ENCODE data around the gene SAP25. TPM values are rescaled to one million over a fixed set of nuclear protein-coding genes. Genes with fewer than 3 reads are reported as not detected.

The SAP25 gene
- total and polyA plus RNA-seq, 10 donors: 11.0 to 75.6 (median 25.1) TPM

DNA sequence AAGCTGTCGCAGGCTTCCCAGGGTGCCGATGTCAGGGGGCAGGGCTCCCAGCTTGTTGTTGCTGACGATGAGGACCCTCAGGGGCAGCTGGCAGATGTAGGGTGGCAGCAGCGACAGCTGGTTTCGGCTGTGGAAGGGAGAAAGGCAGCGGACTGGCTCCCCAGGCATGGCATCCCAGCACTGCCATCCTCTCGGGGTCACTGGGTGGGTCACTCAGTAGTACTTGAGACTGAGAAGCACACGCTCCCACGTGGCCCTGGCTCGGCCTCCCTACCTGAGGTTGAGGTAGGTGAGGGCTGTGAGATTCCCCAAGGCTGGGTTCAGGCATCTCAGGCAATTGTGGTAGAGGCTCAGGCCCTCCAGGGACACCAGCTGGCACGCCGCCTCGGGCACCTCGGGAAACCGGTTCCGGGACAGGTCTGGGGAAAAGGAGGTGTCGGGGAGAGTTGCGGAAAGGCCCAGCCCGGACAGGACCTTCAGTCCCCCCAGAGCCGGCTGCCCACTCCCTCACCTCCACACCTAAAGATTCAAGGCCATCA, 8.4 kb upstream of the SAP25 start:
- Histone ChIP-seq H3K36me3 (peaks cover 20 to 61% (median 49%) of the 10 kb centered on the region in 6 donors), H3K27ac (peak overlapping the region; percentile 91 to 100 (median 98)), H3K9me3 (no peaks in the 10 kb centered on the region), H3K4me1 (peaks cover 16 to 59% (median 47%) of the 10 kb centered on the region in 6 donors), H3K4me3 (peak overlapping the region in 2 of 8 donors; percentile 74 to 88), H3K27me3 (replicated peaks in 1 of 7) (no peaks in the 10 kb centered on the region)
- TF ChIP-seq POLR2AphosphoS5 (IDR thresholded peaks at IDR 0.05) (peak in 1 of 3 donors; percentile 32), POLR2A (IDR thresholded peaks at IDR 0.05) (no peak)
- TF ChIP-seq, protein P1, sequence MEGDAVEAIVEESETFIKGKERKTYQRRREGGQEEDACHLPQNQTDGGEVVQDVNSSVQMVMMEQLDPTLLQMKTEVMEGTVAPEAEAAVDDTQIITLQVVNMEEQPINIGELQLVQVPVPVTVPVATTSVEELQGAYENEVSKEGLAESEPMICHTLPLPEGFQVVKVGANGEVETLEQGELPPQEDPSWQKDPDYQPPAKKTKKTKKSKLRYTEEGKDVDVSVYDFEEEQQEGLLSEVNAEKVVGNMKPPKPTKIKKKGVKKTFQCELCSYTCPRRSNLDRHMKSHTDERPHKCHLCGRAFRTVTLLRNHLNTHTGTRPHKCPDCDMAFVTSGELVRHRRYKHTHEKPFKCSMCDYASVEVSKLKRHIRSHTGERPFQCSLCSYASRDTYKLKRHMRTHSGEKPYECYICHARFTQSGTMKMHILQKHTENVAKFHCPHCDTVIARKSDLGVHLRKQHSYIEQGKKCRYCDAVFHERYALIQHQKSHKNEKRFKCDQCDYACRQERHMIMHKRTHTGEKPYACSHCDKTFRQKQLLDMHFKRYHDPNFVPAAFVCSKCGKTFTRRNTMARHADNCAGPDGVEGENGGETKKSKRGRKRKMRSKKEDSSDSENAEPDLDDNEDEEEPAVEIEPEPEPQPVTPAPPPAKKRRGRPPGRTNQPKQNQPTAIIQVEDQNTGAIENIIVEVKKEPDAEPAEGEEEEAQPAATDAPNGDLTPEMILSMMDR (IDR thresholded peaks at IDR 0.05 in 8 of 11, conservative IDR thresholded peaks at IDR 0.05 in 3 of 11): no peak
- 88 to 95% (median 90%) methylated on average over 11 to 20 of the region's 20 CpGs for WGBS, 5 donors
- intact Hi-C loops (cut with DNase I; ENCODE audit: low total_unique reads): no loop called here
- DNase-seq: peak; percentile 76

DNA sequence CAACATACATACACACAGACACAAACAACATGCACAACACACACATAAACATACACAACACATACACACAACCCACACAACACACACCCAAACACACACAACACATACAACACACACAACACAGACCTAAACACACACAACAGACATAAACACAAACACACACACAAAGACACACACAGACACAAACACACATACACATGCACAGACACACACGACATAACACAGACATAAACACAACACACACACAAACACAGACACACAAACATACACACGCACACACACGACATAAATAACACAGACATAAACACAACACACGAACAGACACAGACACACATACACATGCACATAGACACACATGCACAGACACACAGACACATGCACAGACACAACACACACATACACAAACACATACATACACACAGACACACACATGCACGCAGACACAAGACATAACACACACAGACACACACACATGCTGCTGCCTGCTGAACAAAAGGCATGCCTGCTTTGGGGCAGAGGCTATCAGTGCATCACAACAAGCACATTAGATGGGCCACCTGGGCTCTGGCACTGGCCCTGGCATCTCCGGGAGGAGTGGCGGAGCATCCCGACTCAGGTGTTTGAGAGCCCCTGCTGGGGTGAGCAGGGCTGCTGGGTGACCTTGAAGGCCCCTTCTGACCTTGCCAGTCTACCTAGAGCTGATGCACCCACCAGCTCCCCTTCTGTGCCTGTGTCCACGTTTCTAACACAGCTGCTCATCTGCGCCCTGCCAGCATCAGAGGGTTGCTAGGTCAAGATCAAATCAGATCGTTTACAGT, 7.0 kb upstream of the SAP25 start:
- H3K4me3 ChIP-seq: no peak overlapping the region
- peak overlapping the region in 2 of 8 donors; percentile 98 to 100 for H3K27ac ChIP-seq
- peaks cover 20 to 75% (median 64%) of the 10 kb centered on the region in 6 donors for H3K36me3 ChIP-seq
- no peak for DNase-seq
- peak; percentile 22 to 46 (median 28) for TF ChIP-seq POLR2AphosphoS5 (IDR thresholded peaks at IDR 0.05)
- TF ChIP-seq, protein P1 (IDR thresholded peaks at IDR 0.05 in 8 of 11, conservative IDR thresholded peaks at IDR 0.05 in 3 of 11): no peak
- H3K4me1 ChIP-seq: peaks cover 14 to 52% (median 43%) of the 10 kb centered on the region in 6 donors
- 87 to 94% (median 88%) methylated on average over 11 of the region's 11 CpGs for WGBS, 5 donors
- no peaks in the 10 kb centered on the region for H3K9me3 ChIP-seq
- intact Hi-C loops (cut with DNase I; ENCODE audit: low total_unique reads): no loop called here
- no peaks in the 10 kb centered on the region for H3K27me3 ChIP-seq (replicated peaks in 1 of 7)

DNA sequence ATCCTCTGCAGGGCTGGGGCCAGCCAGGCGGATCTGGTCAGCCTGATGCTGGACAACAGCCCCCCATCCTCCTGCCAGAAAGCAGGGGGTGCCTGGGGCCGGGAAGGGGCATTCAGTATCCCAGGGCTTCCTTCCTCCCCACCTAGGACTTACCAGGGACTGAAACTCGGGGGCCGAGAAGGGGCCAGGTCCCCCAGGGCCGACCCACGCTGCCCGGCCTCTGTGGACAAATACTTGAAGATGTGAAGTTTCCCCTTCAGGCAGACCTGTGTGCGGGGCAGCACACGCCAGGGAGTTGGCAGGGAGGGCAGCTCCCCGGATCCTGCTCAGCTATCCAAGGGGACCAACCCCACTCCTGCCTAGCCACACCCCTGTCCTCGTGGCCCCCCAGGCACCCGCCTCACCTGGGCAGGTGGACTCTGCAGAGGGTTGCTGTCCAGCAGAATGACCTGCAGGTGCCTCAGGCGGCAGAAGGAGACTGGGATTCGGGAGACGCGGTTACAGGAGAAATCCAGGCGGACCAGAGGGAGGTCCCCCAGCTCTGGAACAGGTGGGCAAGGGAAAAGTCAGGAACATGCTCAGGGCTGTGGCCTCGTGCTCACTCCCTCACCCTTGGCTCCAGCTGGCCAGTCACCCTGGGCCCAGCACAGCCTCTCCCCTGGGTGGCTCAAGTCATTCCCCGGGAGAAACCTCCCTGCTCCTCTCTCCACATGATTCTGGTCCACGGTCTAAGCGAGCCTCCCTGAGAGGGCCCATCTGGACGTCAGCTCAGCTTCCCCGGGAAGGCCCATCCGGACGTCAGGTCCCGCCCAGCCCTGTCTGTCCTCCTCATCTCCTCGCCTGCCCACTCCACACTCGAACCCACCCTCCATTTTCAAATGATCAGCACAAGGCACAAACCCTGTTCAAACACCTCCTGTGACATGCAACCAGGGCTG, 4.8 kb upstream of the SAP25 start:
- 95 to 98% (median 95%) methylated on average over 21 to 28 of the region's 28 CpGs for WGBS, 5 donors
- no peak overlapping the region for H3K4me3 ChIP-seq
- H3K9me3 ChIP-seq: no peaks in the 10 kb centered on the region
- TF ChIP-seq, protein P1 (IDR thresholded peaks at IDR 0.05 in 8 of 11, conservative IDR thresholded peaks at IDR 0.05 in 3 of 11): no peak
- peak in 2 of 3 donors; percentile 24 to 54 for TF ChIP-seq POLR2AphosphoS5 (IDR thresholded peaks at IDR 0.05)
- peaks cover 14 to 35% (median 25%) of the 10 kb centered on the region in 6 donors for H3K4me1 ChIP-seq
- no peak for DNase-seq
- H3K36me3 ChIP-seq: peaks cover 20 to 96% (median 84%) of the 10 kb centered on the region in 6 donors
- no peaks in the 10 kb centered on the region for H3K27me3 ChIP-seq (replicated peaks in 1 of 7)
- H3K27ac ChIP-seq: no peak overlapping the region
- intact Hi-C loops (cut with DNase I; ENCODE audit: low total_unique reads): no loop called here
